ENCODE measurements around the gene STPG3. TPM values are rescaled to one million over a fixed set of nuclear protein-coding genes. Genes with fewer than 3 reads are reported as not detected.

The STPG3 gene
- total RNA-seq, 4 donors from 2014 or later = not detected

DNA sequence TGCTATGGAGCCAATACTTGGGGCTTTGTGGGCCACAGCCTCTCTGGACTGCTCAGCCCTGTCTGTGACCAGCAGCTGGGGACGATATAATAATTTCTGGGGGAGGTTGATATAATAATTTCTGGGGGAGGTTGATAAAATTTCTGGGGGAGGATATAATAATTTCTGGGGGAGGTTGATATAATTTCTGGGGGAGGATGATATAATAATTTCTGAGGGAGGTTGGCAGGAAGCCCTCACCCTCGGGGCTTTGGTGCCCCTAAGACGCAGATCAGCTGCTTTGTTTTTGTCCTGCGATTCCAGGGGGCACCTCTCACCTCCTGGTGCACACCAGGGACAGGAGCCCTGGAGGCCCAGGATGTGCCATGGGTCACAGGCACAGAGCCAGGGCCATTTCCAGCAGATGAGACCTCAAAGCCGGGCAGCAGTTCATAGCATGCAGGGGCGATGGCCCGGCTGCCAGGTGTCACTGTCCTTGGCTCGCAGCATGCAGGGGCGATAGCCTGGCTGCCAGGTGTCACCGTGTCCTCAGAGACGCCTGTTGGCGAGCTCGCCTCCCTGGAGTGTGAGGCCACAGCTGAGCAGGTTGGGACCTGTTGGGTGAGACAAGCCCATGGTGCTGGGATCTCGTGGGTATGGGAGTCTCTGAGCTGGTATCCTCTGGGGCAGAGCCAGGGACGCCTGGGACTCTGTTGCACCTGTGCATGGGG lies 22.7 kb downstream of the STPG3 start:
- intact Hi-C loops (cut with DNase I) = no loop called here
- no peak for DNase-seq (ENCODE audit: extremely low spot score)
- peaks cover 39 to 59% (median 46%) of the 10 kb centered on the region in 4 donors for H3K4me1 ChIP-seq
- no peak overlapping the region for H3K27ac ChIP-seq (replicated peaks in 1 of 4)
- H3K4me3 ChIP-seq = no peak overlapping the region
- peaks cover 14 to 54% (median 34%) of the 10 kb centered on the region in 4 donors for H3K36me3 ChIP-seq
- 70% methylated on average over 3 of the region's 15 CpGs for WGBS
- no peaks in the 10 kb centered on the region for H3K9me3 ChIP-seq
- TF ChIP-seq POLR2AphosphoS5 (IDR thresholded peaks at IDR 0.05) = no peak
- no peak for TF ChIP-seq EP300 (IDR thresholded peaks at IDR 0.05)
- no peak for TF ChIP-seq POLR2A (IDR thresholded peaks at IDR 0.05; ENCODE audit: low read depth)
- TF ChIP-seq CTCF (IDR thresholded peaks at IDR 0.05) = no peak
- H3K27me3 ChIP-seq = peaks cover 0 to 46% (median 2%) of the 10 kb centered on the region in 4 donors

GRCh38 chr9:137275203-137275587 lies 24.1 kb downstream of the STPG3 start:
- Histone ChIP-seq H3K9me3 (no peaks in the 10 kb centered on the region), H3K27me3 (peaks cover 0 to 60% (median 2%) of the 10 kb centered on the region in 4 donors), H3K36me3 (peaks cover 14 to 51% (median 44%) of the 10 kb centered on the region in 4 donors), H3K4me1 (peaks cover 28 to 46% (median 37%) of the 10 kb centered on the region in 4 donors), H3K27ac (replicated peaks in 1 of 4) (no peak overlapping the region), H3K4me3 (no peak overlapping the region)
- intact Hi-C loops (cut with DNase I) = no loop called here
- TF ChIP-seq POLR2A (IDR thresholded peaks at IDR 0.05; ENCODE audit: low read depth) (no peak), EP300 (IDR thresholded peaks at IDR 0.05) (no peak), CTCF (IDR thresholded peaks at IDR 0.05) (no peak), POLR2AphosphoS5 (IDR thresholded peaks at IDR 0.05) (no peak)
- DNase-seq (ENCODE audit: extremely low spot score) = no peak
- WGBS = 89% methylated on average over 10 of the region's 10 CpGs

DNA sequence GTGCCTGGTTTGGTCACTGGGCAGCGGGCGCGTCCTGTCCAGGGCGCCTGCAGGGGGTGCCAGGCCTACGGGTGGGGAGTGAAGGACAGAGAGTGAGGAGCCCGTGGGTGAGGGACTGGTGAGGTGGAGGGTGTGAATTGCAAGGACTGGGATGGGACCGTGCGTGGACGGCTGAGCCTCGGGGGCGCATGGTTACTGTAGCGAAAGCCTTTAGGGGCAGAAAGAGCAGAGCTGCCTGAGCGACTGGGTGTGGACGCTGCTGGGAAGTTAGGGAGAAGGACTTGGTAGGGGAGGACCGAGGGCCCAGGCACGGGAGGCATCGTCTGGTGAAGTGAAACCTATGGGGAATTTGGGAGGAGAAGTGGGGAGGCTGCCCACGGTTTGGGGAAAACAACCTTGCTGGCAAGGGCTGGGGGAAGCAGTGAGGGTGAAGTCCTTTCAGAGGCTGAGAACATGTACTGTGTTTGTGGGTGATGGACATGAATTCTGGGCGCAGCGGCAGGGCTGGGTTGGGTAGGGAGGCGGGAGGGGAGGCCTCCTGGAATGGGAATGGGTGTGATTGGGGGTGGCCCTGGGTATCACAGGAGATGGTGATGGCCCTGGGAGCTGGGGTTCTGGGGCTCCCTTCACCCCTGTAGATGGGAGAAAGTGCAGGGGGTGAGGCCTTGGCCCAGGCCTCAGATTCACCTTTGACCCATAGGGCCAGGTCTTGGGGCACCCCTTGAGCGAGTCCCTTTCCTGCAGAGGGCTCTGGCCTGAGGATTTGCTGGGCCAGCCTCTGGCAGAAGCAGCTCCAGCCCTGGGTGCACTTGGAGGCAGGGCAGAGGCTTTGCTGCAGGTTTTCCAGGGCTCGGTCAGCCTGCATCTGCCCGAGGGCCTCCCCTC lies 24.7 kb downstream of the STPG3 start:
- Histone ChIP-seq H3K27ac (replicated peaks in 1 of 4) (peak overlapping the region; percentile 74 to 85 (median 78)), H3K36me3 (peaks cover 14 to 45% (median 42%) of the 10 kb centered on the region in 4 donors), H3K27me3 (peaks cover 0 to 66% (median 4%) of the 10 kb centered on the region in 4 donors), H3K9me3 (no peaks in the 10 kb centered on the region), H3K4me1 (peaks cover 32 to 45% (median 41%) of the 10 kb centered on the region in 4 donors), H3K4me3 (no peak overlapping the region)
- intact Hi-C loops (cut with DNase I) = no loop called here
- WGBS = 83% methylated on average over 22 of the region's 24 CpGs
- no peak for TF ChIP-seq POLR2AphosphoS5 (IDR thresholded peaks at IDR 0.05)
- no peak for TF ChIP-seq CTCF (IDR thresholded peaks at IDR 0.05)
- no peak for TF ChIP-seq EP300 (IDR thresholded peaks at IDR 0.05)
- TF ChIP-seq POLR2A (IDR thresholded peaks at IDR 0.05; ENCODE audit: low read depth) = no peak
- DNase-seq (ENCODE audit: extremely low spot score) = no peak

DNA sequence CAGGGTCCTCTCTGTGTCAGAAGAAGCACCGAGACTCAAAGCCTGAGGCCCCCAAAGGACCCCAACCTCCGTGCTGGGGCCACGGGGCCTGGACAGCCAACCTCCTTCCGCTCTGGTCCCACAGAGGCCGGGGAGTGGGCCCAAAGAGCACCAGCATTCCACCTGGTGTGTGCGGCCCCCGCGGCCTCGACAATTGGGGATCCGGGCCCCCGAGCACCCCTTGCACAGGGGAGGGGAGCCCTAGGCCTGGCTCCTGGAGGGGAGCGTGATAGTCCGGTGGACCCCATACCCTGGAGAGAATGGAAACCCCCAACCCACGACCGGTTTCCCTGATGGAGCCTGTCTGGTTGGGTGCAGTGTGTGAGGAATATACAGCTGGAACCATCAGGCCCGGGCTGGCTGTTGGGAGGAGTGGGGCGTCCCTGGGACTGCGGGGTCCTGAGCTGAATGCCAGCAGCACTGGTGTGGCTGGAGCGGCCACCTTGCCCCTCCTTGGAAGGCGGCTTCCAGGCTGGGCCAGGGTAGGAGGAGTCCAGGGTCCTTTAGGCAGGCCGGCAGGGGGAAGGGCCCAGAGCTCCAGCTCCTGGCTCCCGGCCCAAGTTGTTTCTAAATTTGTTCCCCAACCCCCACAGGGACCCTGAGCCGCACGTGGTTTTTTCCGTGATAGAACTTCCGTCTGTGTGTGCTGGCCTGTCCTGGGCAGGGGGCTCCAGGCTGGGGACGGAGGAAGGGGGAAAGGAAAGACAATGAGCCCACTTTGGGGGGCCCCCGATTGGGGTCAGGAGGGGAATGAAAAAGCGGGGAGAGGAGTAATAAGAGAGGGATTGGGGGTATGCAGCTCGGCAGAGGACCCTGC lies 25.6 kb downstream of the STPG3 start:
- TF ChIP-seq CTCF (IDR thresholded peaks at IDR 0.05) (no peak), EP300 (IDR thresholded peaks at IDR 0.05) (no peak), POLR2A (IDR thresholded peaks at IDR 0.05; ENCODE audit: low read depth) (no peak), POLR2AphosphoS5 (IDR thresholded peaks at IDR 0.05) (no peak)
- peak overlapping the region; percentile 74 to 85 (median 78) for H3K27ac ChIP-seq (replicated peaks in 1 of 4)
- H3K27me3 ChIP-seq = peaks cover 0 to 69% (median 4%) of the 10 kb centered on the region in 4 donors
- no peaks in the 10 kb centered on the region for H3K9me3 ChIP-seq
- intact Hi-C loops (cut with DNase I) = no loop called here
- H3K4me3 ChIP-seq = peak overlapping the region; percentile 51 to 59 (median 53)
- WGBS = 21% methylated on average over 13 of the region's 30 CpGs
- peaks cover 37 to 54% (median 43%) of the 10 kb centered on the region in 4 donors for H3K4me1 ChIP-seq
- no peak for DNase-seq (ENCODE audit: extremely low spot score)
- H3K36me3 ChIP-seq = peaks cover 14 to 39% (median 35%) of the 10 kb centered on the region in 4 donors
